NT2/D1 (cell line): ENCODE measurements around the gene TEAD3.

Source experiments
- SUZ12 ChIP-seq: IDR thresholded peaks from 2 replicates; pipeline ENCODE4 v1.6.1; 2011; ENCODE audit not compliant: insufficient read length, insufficient read depth; ENCODE audit errors: extremely low read depth
- YY1 ChIP-seq: IDR thresholded peaks from 2 replicates; pipeline ENCODE4 v1.6.1; 2011; ENCODE audit not compliant: insufficient read length, insufficient read depth

- TF ChIP-seq YY1, result no peak
- TF ChIP-seq SUZ12, result no peak
Measured at GRCh38 chr6:35468980-35469750, 27.7 kb downstream of the TEAD3 start.
